Neuronal stem cell (in vitro differentiated cells): Measurements from ENCODE around the gene KRT79.

Experiments used
- DNase-seq: peaks from one replicate; pipeline ENCODE4 v3.0.0-alpha.2; 2013; ENCODE audit warnings: low spot score
- H2AFZ ChIP-seq: one replicate; pipeline ENCODE4 v1.6.1; 2013; ENCODE audit warnings: mild to moderate bottlenecking, low read length, inconsistent platforms
- H2AK5ac ChIP-seq: 2 replicates; pipeline ENCODE4 v1.6.1; 2013; ENCODE audit warnings: low read depth, mild to moderate bottlenecking, inconsistent platforms, low read length, moderate library complexity, mixed read lengths
- H2BK120ac ChIP-seq: 2 replicates; pipeline ENCODE4 v1.6.1; 2013; ENCODE audit warnings: low read depth, mild to moderate bottlenecking, inconsistent platforms, low read length, moderate library complexity, mixed read lengths
- H2BK12ac ChIP-seq: one replicate; pipeline ENCODE4 v1.6.1; 2013; ENCODE audit warnings: low read length, inconsistent platforms
- H2BK15ac ChIP-seq: 2 replicates; pipeline ENCODE4 v1.6.1; 2013; ENCODE audit warnings: mild to moderate bottlenecking, low read length, inconsistent platforms, mixed read lengths
- H2BK5ac ChIP-seq: one replicate; pipeline ENCODE4 v1.6.1; 2013; ENCODE audit warnings: inconsistent platforms, mild to moderate bottlenecking, low read length, moderate library complexity
- H3K14ac ChIP-seq: one replicate; pipeline ENCODE4 v1.6.1; 2013; ENCODE audit warnings: low read length, inconsistent platforms
- H3K18ac ChIP-seq: 2 replicates; pipeline ENCODE4 v1.6.1; 2013; ENCODE audit warnings: low read length, inconsistent platforms
- H3K23ac ChIP-seq: 2 replicates; pipeline ENCODE4 v1.6.1; 2013; ENCODE audit warnings: low read depth, mild to moderate bottlenecking, mixed read lengths, low read length, inconsistent platforms; ENCODE audit not compliant: poor library complexity
- H3K27ac ChIP-seq: replicated peaks from 3 replicates; pipeline ENCODE4 v1.5.1; 2013; ENCODE audit warnings: low read length, inconsistent platforms
- H3K27me3 ChIP-seq, 3 experiments: 2 replicates each; pipeline ENCODE4 v1.6.1; 2013; ENCODE audit warnings: low read length in 3 of 3, mild to moderate bottlenecking in 2 of 3, inconsistent platforms in 1 of 3, low read depth in 1 of 3, mixed read lengths in 1 of 3, moderate library complexity in 1 of 3; ENCODE audit not compliant: control insufficient read depth in 3 of 3, insufficient read depth in 3 of 3
- H3K36me3 ChIP-seq, 2 donors: replicated peaks in 1 of 2; 2 replicates each; pipeline ENCODE4 v1.6.1; 2013; ENCODE audit warnings: low read length in 2 of 2; ENCODE audit not compliant: control insufficient read depth in 2 of 2, insufficient read depth in 2 of 2
- H3K4ac ChIP-seq: 2 replicates; pipeline ENCODE4 v1.6.1; 2013; ENCODE audit warnings: inconsistent platforms, mild to moderate bottlenecking, low read length, moderate library complexity
- H3K4me1 ChIP-seq, 2 donors: 1 replicate in 1 of 2; 2 replicates in 1 of 2; pipeline ENCODE4 v1.6.1; 2013; ENCODE audit warnings: low read length in 2 of 2, low read depth in 1 of 2; ENCODE audit not compliant: control insufficient read depth in 2 of 2, insufficient read depth in 1 of 2
- H3K4me2 ChIP-seq: one replicate; pipeline ENCODE4 v1.6.1; 2013; ENCODE audit warnings: mild to moderate bottlenecking, low read length, inconsistent platforms; ENCODE audit not compliant: insufficient read depth, poor library complexity, severe bottlenecking
- H3K4me3 ChIP-seq, 2 donors: 2 replicates each; pipeline ENCODE4 v1.5.1; 2013; ENCODE audit warnings: low read length in 2 of 2, mild to moderate bottlenecking in 2 of 2, inconsistent platforms in 1 of 2, moderate library complexity in 1 of 2
- H3K79me1 ChIP-seq: one replicate; pipeline ENCODE4 v1.6.1; 2013; ENCODE audit warnings: low read depth, mild to moderate bottlenecking, inconsistent platforms, low read length, moderate library complexity
- H3K9ac ChIP-seq: one replicate; pipeline ENCODE4 v1.6.1; 2013; ENCODE audit warnings: mild to moderate bottlenecking, low read depth, low read length, inconsistent platforms; ENCODE audit not compliant: poor library complexity
- H3K9me3 ChIP-seq, 2 donors: replicated peaks in 1 of 2; 2 replicates each; pipeline versions ENCODE3 to v1.6.1; 2013; ENCODE audit warnings: low read length in 2 of 2, mild to moderate bottlenecking in 2 of 2, inconsistent platforms in 1 of 2, low read depth in 1 of 2, mixed read lengths in 1 of 2, moderate library complexity in 1 of 2; ENCODE audit not compliant: control insufficient read depth in 2 of 2, insufficient read depth in 1 of 2
- H4K8ac ChIP-seq: one replicate; pipeline ENCODE4 v1.6.1; 2013; ENCODE audit warnings: low read depth, mild to moderate bottlenecking, inconsistent platforms, low read length, moderate library complexity
- H4K91ac ChIP-seq: one replicate; pipeline ENCODE4 v1.6.1; 2013; ENCODE audit warnings: low read length, low read depth, mild to moderate bottlenecking, inconsistent platforms; ENCODE audit not compliant: poor library complexity
- WGBS, 2 donors: extraction: QIAGEN DNeasy Blood & Tissue Kit; methylation state at CpG; one replicate each; pipeline ENCODE4 v1.1.7; 2013; ENCODE audit warnings: missing lambda C conversion rate in 2 of 2, mixed read lengths in 1 of 2; ENCODE audit not compliant: insufficient read length in 2 of 2, insufficient replicate concordance in 1 of 2; ENCODE audit errors: extremely low coverage in 2 of 2; 5-methylcytosine and 5-hydroxymethylcytosine counted together

The KRT79 gene

DNA sequence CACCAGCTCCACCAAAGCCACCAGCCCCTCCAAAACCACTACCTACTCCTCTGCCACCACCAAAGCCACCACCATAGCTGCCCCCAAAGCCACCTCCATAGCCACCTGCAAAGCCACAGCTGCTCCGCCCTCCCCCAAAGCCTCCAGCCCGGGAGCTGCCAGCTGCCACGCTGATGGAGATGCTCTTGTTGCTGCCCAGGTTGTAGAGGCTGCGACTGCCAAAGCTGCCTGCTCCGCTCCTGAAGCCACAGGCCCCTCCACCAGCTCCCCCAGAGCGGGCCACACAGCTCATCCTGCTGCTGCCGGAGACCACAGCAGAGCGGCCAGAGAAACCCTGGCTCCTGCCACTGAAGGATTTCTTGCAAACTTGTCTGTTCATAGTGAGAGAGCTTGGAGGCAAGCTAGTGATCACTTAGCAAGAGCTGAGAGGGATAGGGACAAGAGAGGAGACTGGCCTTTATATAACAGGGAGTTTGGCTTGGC is 57.2 kb downstream of the KRT79 start, which contains the start of gene KRT76:
TSS of gene KRT76 (minus strand) at position 433 of the 483 bp plus-strand sequence. CDS start at position 379, 54 bp downstream.
- no peak within 1 kb of the TSS for H3K27ac ChIP-seq
- H3K23ac ChIP-seq = no peak within 1 kb of the TSS
- H3K4me1 ChIP-seq = peaks cover 0 to 3% of the 10 kb centered on the region in 2 donors
- no peaks in the 10 kb centered on the region for H3K79me1 ChIP-seq
- H2AK5ac ChIP-seq = no peak within 1 kb of the TSS
- no peak within 1 kb of the TSS for H2BK120ac ChIP-seq
- H3K36me3 ChIP-seq = no peaks in the 10 kb centered on the region
- DNase-seq = no peak
- no peak within 1 kb of the TSS for H3K4me2 ChIP-seq
- no peak within 1 kb of the TSS for H2AFZ ChIP-seq
- no peak within 1 kb of the TSS for H3K4me3 ChIP-seq
- no peak within 1 kb of the TSS for H3K18ac ChIP-seq
- H4K91ac ChIP-seq = no peak within 1 kb of the TSS
- no peak within 1 kb of the TSS for H2BK12ac ChIP-seq
- H3K14ac ChIP-seq = peak within 1 kb of the TSS; percentile 60
- no peaks in the 10 kb centered on the region for H3K9me3 ChIP-seq
- H3K27me3 ChIP-seq = peaks cover 0 to 4% (median 0%) of the 10 kb centered on the region in 3 experiments
- no peak within 1 kb of the TSS for H4K8ac ChIP-seq
- H3K4ac ChIP-seq = no peak within 1 kb of the TSS
- no peak within 1 kb of the TSS for H3K9ac ChIP-seq
- H2BK15ac ChIP-seq = no peak within 1 kb of the TSS
- no peak within 1 kb of the TSS for H2BK5ac ChIP-seq
- no CpG with 5 or more reads among the region's 8 CpGs for WGBS, 2 donors

GRCh38 chr12:52776435-52776834 is 57.7 kb downstream of the KRT79 start:
- H4K91ac ChIP-seq = no peak overlapping the region
- no peak overlapping the region for H2AK5ac ChIP-seq
- H3K9ac ChIP-seq = no peak overlapping the region
- no peak overlapping the region for H3K4me2 ChIP-seq
- H3K36me3 ChIP-seq = no peaks in the 10 kb centered on the region
- no peak overlapping the region for H3K18ac ChIP-seq
- no peak overlapping the region for H2AFZ ChIP-seq
- H3K27me3 ChIP-seq = peaks cover 0 to 7% (median 0%) of the 10 kb centered on the region in 3 experiments
- no peaks in the 10 kb centered on the region for H3K79me1 ChIP-seq
- no peak overlapping the region for H3K4me3 ChIP-seq
- no peak overlapping the region for H3K14ac ChIP-seq
- DNase-seq = no peak
- H3K9me3 ChIP-seq = no peaks in the 10 kb centered on the region
- no peak overlapping the region for H2BK5ac ChIP-seq
- H3K23ac ChIP-seq = no peak overlapping the region
- H3K27ac ChIP-seq = no peak overlapping the region
- H3K4me1 ChIP-seq = peaks cover 0 to 3% of the 10 kb centered on the region in 2 donors
- H3K4ac ChIP-seq = no peak overlapping the region
- no peak overlapping the region for H4K8ac ChIP-seq
- H2BK12ac ChIP-seq = no peak overlapping the region
- H2BK15ac ChIP-seq = no peak overlapping the region
- no CpG with 5 or more reads among the region's 5 CpGs for WGBS, 2 donors
- no peak overlapping the region for H2BK120ac ChIP-seq

- Histone ChIP-seq H2AK5ac (no peak overlapping the region), H2BK5ac (no peak overlapping the region), H3K27me3 (peaks cover 0 to 7% (median 0%) of the 10 kb centered on the region in 3 experiments)
These were observed 59.4 kb downstream of the KRT79 start for GRCh38 chr12:52774629-52775250.

GRCh38 chr12:52772772-52773171 is 61.3 kb downstream of the KRT79 start:
- no peak overlapping the region for H3K14ac ChIP-seq
- no peak overlapping the region for H3K4me2 ChIP-seq
- H2BK5ac ChIP-seq = no peak overlapping the region
- H3K4ac ChIP-seq = no peak overlapping the region
- H3K27ac ChIP-seq = no peak overlapping the region
- H2BK120ac ChIP-seq = no peak overlapping the region
- H2BK12ac ChIP-seq = no peak overlapping the region
- no peak for DNase-seq
- no peak overlapping the region for H2AK5ac ChIP-seq
- H3K36me3 ChIP-seq = no peaks in the 10 kb centered on the region
- no peak overlapping the region for H3K23ac ChIP-seq
- peaks cover 0 to 2% of the 10 kb centered on the region in 2 donors for H3K9me3 ChIP-seq
- H3K27me3 ChIP-seq = peaks cover 0 to 7% (median 0%) of the 10 kb centered on the region in 3 experiments
- H4K8ac ChIP-seq = no peak overlapping the region
- peaks cover 0 to 3% of the 10 kb centered on the region in 2 donors for H3K4me1 ChIP-seq
- no peaks in the 10 kb centered on the region for H3K79me1 ChIP-seq
- no peak overlapping the region for H2AFZ ChIP-seq
- H3K18ac ChIP-seq = no peak overlapping the region
- no CpG with 5 or more reads among the region's 3 CpGs for WGBS, 2 donors
- no peak overlapping the region for H3K4me3 ChIP-seq
- no peak overlapping the region for H2BK15ac ChIP-seq
- H3K9ac ChIP-seq = no peak overlapping the region
- no peak overlapping the region for H4K91ac ChIP-seq

More at GRCh38 chr12:52774629-52775250, 59.4 kb downstream of the KRT79 start:
- Histone ChIP-seq H2BK15ac (no peak overlapping the region), H3K4me2 (no peak overlapping the region), H3K79me1 (no peaks in the 10 kb centered on the region), H4K91ac (no peak overlapping the region), H3K27ac (no peak overlapping the region), H3K4me3 (no peak overlapping the region), H3K14ac (no peak overlapping the region), H4K8ac (no peak overlapping the region), H2BK12ac (no peak overlapping the region), H3K9me3 (peaks cover 0 to 2% of the 10 kb centered on the region in 2 donors), H3K23ac (no peak overlapping the region), H3K4me1 (peaks cover 0 to 3% of the 10 kb centered on the region in 2 donors), H3K9ac (no peak overlapping the region), H2AFZ (no peak overlapping the region), H3K36me3 (no peaks in the 10 kb centered on the region), H3K4ac (no peak overlapping the region), H3K18ac (no peak overlapping the region), H2BK120ac (no peak overlapping the region)
- DNase-seq = no peak
- no CpG with 5 or more reads among the region's 8 CpGs for WGBS, 2 donors
